Measurements from ENCODE around the gene CDC16. TPM values are rescaled to one million over a fixed set of nuclear protein-coding genes. Genes with fewer than 3 reads are reported as not detected.
A peak's percentile ranks its signal among the peaks of the same experiment; 100 is the strongest.
"Not testable (repeated sequence)": the region's sequence is repeated elsewhere in the genome, so short reads cannot be mapped to it uniquely, and the experiment has no call there.

CDC16 gene, protein sequence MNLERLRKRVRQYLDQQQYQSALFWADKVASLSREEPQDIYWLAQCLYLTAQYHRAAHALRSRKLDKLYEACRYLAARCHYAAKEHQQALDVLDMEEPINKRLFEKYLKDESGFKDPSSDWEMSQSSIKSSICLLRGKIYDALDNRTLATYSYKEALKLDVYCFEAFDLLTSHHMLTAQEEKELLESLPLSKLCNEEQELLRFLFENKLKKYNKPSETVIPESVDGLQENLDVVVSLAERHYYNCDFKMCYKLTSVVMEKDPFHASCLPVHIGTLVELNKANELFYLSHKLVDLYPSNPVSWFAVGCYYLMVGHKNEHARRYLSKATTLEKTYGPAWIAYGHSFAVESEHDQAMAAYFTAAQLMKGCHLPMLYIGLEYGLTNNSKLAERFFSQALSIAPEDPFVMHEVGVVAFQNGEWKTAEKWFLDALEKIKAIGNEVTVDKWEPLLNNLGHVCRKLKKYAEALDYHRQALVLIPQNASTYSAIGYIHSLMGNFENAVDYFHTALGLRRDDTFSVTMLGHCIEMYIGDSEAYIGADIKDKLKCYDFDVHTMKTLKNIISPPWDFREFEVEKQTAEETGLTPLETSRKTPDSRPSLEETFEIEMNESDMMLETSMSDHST
- total RNA-seq (10 to 100 TPM; 74.7 to 79.5 TPM), polyA plus RNA-seq (22.1 TPM)

DNA sequence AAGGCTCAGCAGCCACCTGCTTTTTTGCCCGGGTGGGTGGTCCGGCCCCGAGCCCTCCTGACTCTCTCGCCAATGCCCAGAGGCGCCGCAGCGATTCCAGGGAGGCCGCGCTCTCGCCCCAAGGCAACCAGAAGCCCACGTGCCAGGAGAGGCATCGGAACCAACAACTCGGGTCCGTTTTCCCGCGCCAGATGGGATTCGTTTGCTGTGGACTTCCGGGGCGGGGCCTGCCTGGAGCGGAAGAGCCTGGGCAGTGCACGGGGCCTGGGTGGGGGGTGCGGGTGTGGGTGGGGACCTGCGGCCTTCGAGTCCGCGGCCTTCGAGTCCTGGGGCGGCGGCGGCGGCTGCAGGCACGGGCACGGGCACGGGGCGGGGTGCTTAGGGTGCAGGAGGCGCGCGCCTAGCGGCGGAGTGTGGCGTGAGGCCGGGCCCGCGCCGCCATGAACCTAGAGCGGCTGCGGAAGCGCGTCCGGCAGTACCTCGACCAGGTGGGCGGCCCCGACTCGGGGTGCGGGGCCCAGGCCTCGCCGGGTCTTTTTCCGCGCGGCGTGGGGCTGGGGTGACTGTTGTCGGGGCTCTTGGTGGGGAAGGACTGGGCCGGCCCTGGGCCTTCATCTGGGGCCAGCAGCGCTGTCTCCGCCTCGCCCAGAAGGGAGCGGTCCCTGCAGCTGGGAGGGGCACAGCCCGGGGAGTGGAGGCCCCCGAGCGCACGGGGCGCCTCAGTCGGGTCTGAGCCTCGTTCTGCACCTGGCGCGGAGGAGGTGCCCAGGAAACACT lies at the start of gene CDC16:
TSS of gene CDC16 (plus strand) at position 253 of the 777 bp plus-strand sequence. CDS start at position 441, 188 bp downstream.
- ChIA-PET POLR2A (interaction anchor here (0.7 kb wide), 1 partner anchor 47 kb away, joined by 3 read pairs; the partner anchor contains the start of gene UPF3A), CTCF (interaction anchor here (0.7 to 2.3 kb wide), 3 partner anchors 8 to 81 kb away, joined by 3 to 10 read pairs (median 5); no protein-coding TSS in a partner anchor)
- H3K4me3 Mint-ChIP-seq, result peak within 1 kb of the TSS; percentile 86 to 93 (median 88)
- Histone ChIP-seq H3K4me1 (ENCODE audit: insufficient read depth, low read length) (peaks cover 14% of the 10 kb centered on the region), H3K36me3 (ENCODE audit: insufficient read depth, low read length) (peaks cover 26% of the 10 kb centered on the region), H3K27ac (ENCODE audit: low read depth, low read length) (peak within 1 kb of the TSS; percentile 70), H3K9me3 (ENCODE audit: low read length) (no peaks in the 10 kb centered on the region), H3K27me3 (ENCODE audit: insufficient read depth, low read length, poor library complexity, severe bottlenecking) (no peaks in the 10 kb centered on the region), H3K4me3 (ENCODE audit: low read length) (peak within 1 kb of the TSS; percentile 51)
- peaks cover 4 to 34% (median 11%) of the 10 kb centered on the region in 3 donors for H3K36me3 Mint-ChIP-seq
- peaks cover 23 to 36% (median 33%) of the 10 kb centered on the region in 3 donors for H3K4me1 Mint-ChIP-seq
- peak; percentile 60 to 83 (median 73) for DNase-seq
- H3K27ac Mint-ChIP-seq, result peak within 1 kb of the TSS; percentile 48 to 87 (median 74)
- H3K9me3 Mint-ChIP-seq, result no peaks in the 10 kb centered on the region
- peaks cover 7 to 11% of the 10 kb centered on the region in 2 donors for H3K27me3 Mint-ChIP-seq

DNA sequence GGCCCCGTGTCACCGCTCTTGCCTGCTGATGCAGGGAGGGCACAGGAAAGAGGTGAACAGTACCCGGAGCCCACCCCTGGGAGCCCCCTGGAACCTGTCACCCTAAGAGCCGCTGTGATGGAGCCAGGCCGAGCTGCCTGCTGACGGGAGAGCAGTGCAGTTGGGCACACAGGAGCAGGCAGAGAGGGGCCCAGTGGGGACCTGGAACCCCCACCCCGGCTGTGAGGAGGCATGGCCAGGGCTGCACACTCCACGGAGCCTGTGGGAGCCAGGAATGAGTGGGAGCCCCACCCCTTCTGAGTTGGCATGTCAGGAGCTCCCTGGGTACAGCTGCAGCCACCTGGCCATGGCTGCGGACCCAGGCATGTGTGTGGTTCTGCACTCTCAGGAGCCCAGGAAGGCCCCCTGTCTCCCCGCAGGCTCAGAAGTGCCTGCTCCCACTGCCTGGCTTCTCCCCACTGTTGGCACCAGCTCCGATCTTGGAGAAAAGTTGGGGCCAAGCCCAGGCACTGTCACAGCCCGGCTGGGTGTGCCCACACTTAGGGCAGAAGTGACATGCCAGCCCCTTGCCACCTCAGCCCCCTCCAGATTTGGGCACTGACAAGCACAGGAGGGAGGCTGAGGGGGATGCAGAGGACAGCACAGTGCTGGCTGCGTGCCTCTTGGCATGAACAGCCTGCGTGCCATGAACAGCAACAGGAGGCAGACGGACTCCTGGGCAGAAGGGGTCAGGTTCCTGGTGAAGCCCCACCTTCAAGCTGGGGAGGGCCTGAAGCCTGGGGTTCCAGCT lies 49.3 kb upstream of the CDC16 start:
- DNase-seq, result no peak
- Histone ChIP-seq H3K9me3 (ENCODE audit: low read length) (no peaks in the 10 kb centered on the region), H3K27me3 (ENCODE audit: insufficient read depth, low read length, poor library complexity, severe bottlenecking) (peaks cover 2% of the 10 kb centered on the region), H3K27ac (ENCODE audit: low read depth, low read length) (no peak overlapping the region), H3K4me3 (ENCODE audit: low read length) (no peak overlapping the region), H3K4me1 (ENCODE audit: insufficient read depth, low read length) (peaks cover 3% of the 10 kb centered on the region), H3K36me3 (ENCODE audit: insufficient read depth, low read length) (no peaks in the 10 kb centered on the region)
- H3K4me3 Mint-ChIP-seq, result no peak overlapping the region
- POLR2A ChIA-PET, result no interaction called here
- CTCF ChIA-PET, result interaction anchor here (0.6 to 1.5 kb wide), 5 partner anchors 28 to 74 kb away, joined by 3 to 4 read pairs (median 3); no protein-coding TSS in a partner anchor
- H3K27ac Mint-ChIP-seq, result no peak overlapping the region
- peaks cover 0 to 6% (median 2%) of the 10 kb centered on the region in 5 donors for H3K9me3 Mint-ChIP-seq
- peaks cover 0 to 5% (median 1%) of the 10 kb centered on the region in 3 donors for H3K36me3 Mint-ChIP-seq
- peaks cover under 1 to 8% of the 10 kb centered on the region in 2 donors for H3K27me3 Mint-ChIP-seq
- H3K4me1 Mint-ChIP-seq, result peaks cover 9 to 15% (median 9%) of the 10 kb centered on the region in 3 donors

DNA sequence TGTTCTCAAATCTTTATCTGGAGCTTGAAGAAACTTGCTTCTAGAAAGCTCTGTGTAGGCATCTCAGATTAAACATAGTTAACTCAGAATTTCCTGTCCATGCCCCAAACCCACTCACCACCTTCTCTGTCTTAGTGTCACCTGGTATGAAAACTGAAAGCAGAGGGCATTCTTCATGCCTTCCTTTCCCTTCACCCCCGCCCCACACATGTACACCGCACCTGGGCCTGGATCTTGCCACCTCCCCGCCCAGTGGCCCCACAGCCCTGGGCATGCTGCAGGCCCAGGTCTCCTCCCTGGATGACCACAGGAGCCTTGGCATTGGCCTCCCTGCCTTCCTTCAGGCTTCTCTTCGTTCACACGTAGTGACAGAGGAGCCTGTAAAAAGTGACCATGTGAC lies 39.8 kb upstream of the CDC16 start:
- H3K36me3 Mint-ChIP-seq, result peaks cover 0 to 5% (median 1%) of the 10 kb centered on the region in 3 donors
- Histone ChIP-seq H3K27me3 (ENCODE audit: insufficient read depth, low read length, poor library complexity, severe bottlenecking) (no peaks in the 10 kb centered on the region), H3K27ac (ENCODE audit: low read depth, low read length) (no peak overlapping the region), H3K36me3 (ENCODE audit: insufficient read depth, low read length) (no peaks in the 10 kb centered on the region), H3K4me1 (ENCODE audit: insufficient read depth, low read length) (peaks cover 19% of the 10 kb centered on the region), H3K9me3 (ENCODE audit: low read length) (no peaks in the 10 kb centered on the region), H3K4me3 (ENCODE audit: low read length) (no peak overlapping the region)
- peaks cover 19 to 22% (median 19%) of the 10 kb centered on the region in 3 donors for H3K4me1 Mint-ChIP-seq
- POLR2A ChIA-PET, result no interaction called here
- H3K4me3 Mint-ChIP-seq, result peak overlapping the region in 5 of 7 donors; percentile 7 to 61 (median 44)
- peak overlapping the region in 5 of 8 donors; percentile 22 to 78 (median 54) for H3K27ac Mint-ChIP-seq
- CTCF ChIA-PET, result interaction anchor here (1.1 kb wide), 1 partner anchor 29 kb away, joined by 3 read pairs; no protein-coding TSS in a partner anchor
- DNase-seq, result peak in 1 of 5 donors; percentile 28
- no peaks in the 10 kb centered on the region for H3K27me3 Mint-ChIP-seq
- H3K9me3 Mint-ChIP-seq, result peaks cover 0 to 3% (median 0%) of the 10 kb centered on the region in 5 donors

DNA sequence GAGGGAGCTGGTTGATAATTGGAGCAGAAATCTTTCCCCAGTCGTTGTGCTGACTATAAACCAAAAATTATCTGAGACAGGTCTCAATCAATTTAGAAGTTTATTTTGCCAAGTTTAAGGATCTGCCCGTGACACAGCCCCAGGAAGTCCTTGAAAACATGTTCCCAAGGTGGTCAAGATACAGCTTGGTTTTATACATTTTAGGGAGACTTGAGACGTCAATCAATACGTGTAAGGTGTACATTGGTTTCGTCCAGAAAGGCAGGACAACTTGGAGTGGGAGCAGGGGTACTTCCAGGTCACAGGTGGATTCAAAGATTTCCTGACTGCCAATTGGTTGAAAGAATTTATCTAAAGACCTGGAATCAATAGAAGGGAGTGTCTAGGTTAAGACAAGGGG lies 38.1 kb upstream of the CDC16 start:
- peak overlapping the region in 1 of 8 donors; percentile 78 for H3K27ac Mint-ChIP-seq
- Histone ChIP-seq H3K27me3 (ENCODE audit: insufficient read depth, low read length, poor library complexity, severe bottlenecking) (no peaks in the 10 kb centered on the region), H3K36me3 (ENCODE audit: insufficient read depth, low read length) (no peaks in the 10 kb centered on the region), H3K27ac (ENCODE audit: low read depth, low read length) (no peak overlapping the region), H3K9me3 (ENCODE audit: low read length) (no peaks in the 10 kb centered on the region), H3K4me3 (ENCODE audit: low read length) (no peak overlapping the region), H3K4me1 (ENCODE audit: insufficient read depth, low read length) (peaks cover 19% of the 10 kb centered on the region)
- peaks cover 0 to 2% of the 10 kb centered on the region in 2 donors for H3K27me3 Mint-ChIP-seq
- ChIA-PET POLR2A (no interaction called here), CTCF (no interaction called here)
- no peaks in the 10 kb centered on the region for H3K36me3 Mint-ChIP-seq
- DNase-seq, result no peak
- no peak overlapping the region for H3K4me3 Mint-ChIP-seq
- no peaks in the 10 kb centered on the region for H3K9me3 Mint-ChIP-seq
- peaks cover 19 to 22% (median 22%) of the 10 kb centered on the region in 3 donors for H3K4me1 Mint-ChIP-seq

DNA sequence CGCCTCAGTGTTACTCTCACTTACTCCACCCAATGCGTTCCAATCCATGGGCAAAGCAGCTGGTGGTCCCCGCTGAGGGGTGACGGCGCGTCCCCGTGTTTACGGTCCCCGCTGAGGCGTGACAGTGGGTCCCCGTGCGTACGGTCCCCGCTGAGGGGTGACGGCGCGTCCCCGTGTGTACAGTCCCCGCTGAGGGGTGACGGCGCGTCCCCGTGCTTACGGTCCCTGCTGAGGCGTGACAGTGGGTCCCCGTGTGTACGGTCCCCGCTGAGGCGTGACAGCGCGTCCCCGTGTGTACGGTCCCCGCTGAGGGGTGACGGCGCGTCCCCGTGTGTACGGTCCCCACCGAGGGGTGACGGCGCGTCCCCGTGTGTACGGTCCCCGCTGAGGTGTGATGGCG lies 36.1 kb upstream of the CDC16 start:
- H3K27me3 Mint-ChIP-seq, result peaks cover 0 to 2% of the 10 kb centered on the region in 2 donors
- DNase-seq, result no peak
- peaks cover 25 to 37% (median 35%) of the 10 kb centered on the region in 3 donors for H3K4me1 Mint-ChIP-seq
- Histone ChIP-seq H3K27ac (ENCODE audit: low read depth, low read length) (no peak overlapping the region), H3K4me1 (ENCODE audit: insufficient read depth, low read length) (peaks cover 29% of the 10 kb centered on the region), H3K4me3 (ENCODE audit: low read length) (no peak overlapping the region), H3K27me3 (ENCODE audit: insufficient read depth, low read length, poor library complexity, severe bottlenecking) (no peaks in the 10 kb centered on the region), H3K36me3 (ENCODE audit: insufficient read depth, low read length) (no peaks in the 10 kb centered on the region), H3K9me3 (ENCODE audit: low read length) (no peaks in the 10 kb centered on the region)
- no peak overlapping the region for H3K4me3 Mint-ChIP-seq
- no peaks in the 10 kb centered on the region for H3K9me3 Mint-ChIP-seq
- ChIA-PET CTCF (no interaction called here), POLR2A (no interaction called here)
- H3K27ac Mint-ChIP-seq, result no peak overlapping the region
- H3K36me3 Mint-ChIP-seq, result no peaks in the 10 kb centered on the region

DNA sequence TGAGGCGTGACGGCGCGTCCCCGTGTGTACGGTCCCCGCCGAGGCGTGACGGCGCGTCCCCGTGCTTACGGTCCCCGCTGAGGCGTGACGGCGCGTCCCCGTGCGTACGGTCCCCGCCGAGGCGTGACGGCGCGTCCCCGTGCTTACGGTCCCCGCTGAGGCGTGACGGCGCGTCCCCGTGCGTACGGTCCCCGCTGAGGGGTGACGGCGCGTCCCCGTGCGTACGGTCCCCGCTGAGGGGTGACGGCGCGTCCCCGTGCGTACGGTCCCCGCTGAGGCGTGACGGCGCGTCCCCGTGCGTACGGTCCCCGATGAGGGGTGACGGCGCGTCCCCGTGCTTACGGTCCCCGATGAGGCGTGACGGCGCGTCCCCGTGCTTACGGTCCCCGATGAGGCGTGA lies 35.2 kb upstream of the CDC16 start:
- H3K27me3 Mint-ChIP-seq; H3K27me3 ChIP-seq (ENCODE audit: insufficient read depth, low read length, poor library complexity, severe bottlenecking); POLR2A ChIA-PET; H3K9me3 ChIP-seq (ENCODE audit: low read length); H3K4me3 Mint-ChIP-seq; CTCF ChIA-PET; H3K4me3 ChIP-seq (ENCODE audit: low read length); H3K27ac ChIP-seq (ENCODE audit: low read depth, low read length); H3K36me3 Mint-ChIP-seq; H3K36me3 ChIP-seq (ENCODE audit: insufficient read depth, low read length); H3K9me3 Mint-ChIP-seq; DNase-seq; H3K27ac Mint-ChIP-seq: not testable (repeated sequence)
- H3K4me1 ChIP-seq (ENCODE audit: insufficient read depth, low read length), result peaks cover 27% of the 10 kb centered on the region
- peaks cover 25 to 38% (median 37%) of the 10 kb centered on the region in 3 donors for H3K4me1 Mint-ChIP-seq

DNA sequence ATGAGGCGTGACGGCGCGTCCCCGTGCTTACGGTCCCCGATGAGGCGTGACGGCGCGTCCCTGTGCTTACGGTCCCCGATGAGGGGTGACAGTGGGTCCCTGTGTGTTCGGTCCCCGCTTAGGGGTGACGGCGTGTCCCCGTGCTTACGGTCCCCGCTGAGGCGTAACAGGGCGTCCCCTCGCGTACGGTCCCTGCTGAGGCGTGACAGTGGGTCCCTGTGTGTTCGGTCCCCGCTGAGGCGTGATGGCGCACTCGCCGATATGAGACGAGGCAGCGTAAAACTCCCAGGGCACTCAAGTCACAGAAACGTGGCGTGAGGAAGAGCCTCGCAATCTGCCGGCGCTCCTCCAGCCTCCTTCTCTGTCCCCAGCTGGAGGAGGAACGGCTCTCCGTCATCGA lies 34.7 kb upstream of the CDC16 start:
- H3K27me3 ChIP-seq (ENCODE audit: insufficient read depth, low read length, poor library complexity, severe bottlenecking), result no peaks in the 10 kb centered on the region
- H3K4me1 ChIP-seq (ENCODE audit: insufficient read depth, low read length), result peaks cover 22% of the 10 kb centered on the region
- H3K36me3 ChIP-seq (ENCODE audit: insufficient read depth, low read length), result no peaks in the 10 kb centered on the region
- peaks cover 25 to 38% (median 37%) of the 10 kb centered on the region in 3 donors for H3K4me1 Mint-ChIP-seq
- no peaks in the 10 kb centered on the region for H3K9me3 Mint-ChIP-seq
- H3K27ac Mint-ChIP-seq, result no peak overlapping the region
- H3K9me3 ChIP-seq (ENCODE audit: low read length), result no peaks in the 10 kb centered on the region
- no peak overlapping the region for H3K27ac ChIP-seq (ENCODE audit: low read depth, low read length)
- ChIA-PET POLR2A (no interaction called here), CTCF (interaction anchor here (0.9 kb wide), 1 partner anchor 38 kb away, joined by 4 read pairs; no protein-coding TSS in a partner anchor)
- no peaks in the 10 kb centered on the region for H3K36me3 Mint-ChIP-seq
- H3K4me3 ChIP-seq (ENCODE audit: low read length), result no peak overlapping the region
- DNase-seq, result no peak
- H3K4me3 Mint-ChIP-seq, result peak overlapping the region in 2 of 7 donors; percentile 5 to 8
- H3K27me3 Mint-ChIP-seq, result peaks cover 0 to 2% of the 10 kb centered on the region in 2 donors
